ENCODE data around the gene APOM. TPM values are rescaled to one million over a fixed set of nuclear protein-coding genes. Genes with fewer than 3 reads are reported as not detected.

The APOM gene
- total RNA-seq, 1 donor from 2014 or later = 1.6 TPM

DNA sequence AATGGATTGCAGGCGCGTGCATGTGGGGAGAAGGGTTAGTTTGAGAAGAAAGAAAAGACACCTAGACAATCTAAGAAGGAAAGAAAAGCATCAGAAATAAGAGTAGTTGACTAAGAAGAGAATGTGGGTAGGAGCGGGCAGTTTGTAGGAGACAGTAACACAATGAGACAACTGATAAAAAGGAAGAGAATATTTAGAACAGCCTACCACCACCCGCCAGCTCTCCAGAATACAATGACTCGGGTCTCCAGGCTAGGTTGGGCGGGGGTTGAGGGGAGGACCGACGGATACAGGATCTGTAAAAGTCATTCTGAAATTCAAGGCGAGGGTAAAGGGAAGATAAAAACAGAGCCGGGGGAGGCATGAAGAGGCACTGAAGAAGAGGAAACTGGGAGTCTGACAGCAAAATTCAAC lies 46.7 kb downstream of the APOM start:
- H3K4me3 ChIP-seq = peak overlapping the region; percentile 81
- no peaks in the 10 kb centered on the region for H3K27me3 ChIP-seq (ENCODE audit: low read depth)
- H3K36me3 ChIP-seq = peaks cover 36% of the 10 kb centered on the region
- intact Hi-C loops (cut with DNase I) = no loop called here
- ATAC-seq = peak in 1 of 2 donors; percentile 8
- DNase-seq = no peak
- peak overlapping the region; percentile 98 for H3K27ac ChIP-seq
- TF ChIP-seq, protein P1, sequence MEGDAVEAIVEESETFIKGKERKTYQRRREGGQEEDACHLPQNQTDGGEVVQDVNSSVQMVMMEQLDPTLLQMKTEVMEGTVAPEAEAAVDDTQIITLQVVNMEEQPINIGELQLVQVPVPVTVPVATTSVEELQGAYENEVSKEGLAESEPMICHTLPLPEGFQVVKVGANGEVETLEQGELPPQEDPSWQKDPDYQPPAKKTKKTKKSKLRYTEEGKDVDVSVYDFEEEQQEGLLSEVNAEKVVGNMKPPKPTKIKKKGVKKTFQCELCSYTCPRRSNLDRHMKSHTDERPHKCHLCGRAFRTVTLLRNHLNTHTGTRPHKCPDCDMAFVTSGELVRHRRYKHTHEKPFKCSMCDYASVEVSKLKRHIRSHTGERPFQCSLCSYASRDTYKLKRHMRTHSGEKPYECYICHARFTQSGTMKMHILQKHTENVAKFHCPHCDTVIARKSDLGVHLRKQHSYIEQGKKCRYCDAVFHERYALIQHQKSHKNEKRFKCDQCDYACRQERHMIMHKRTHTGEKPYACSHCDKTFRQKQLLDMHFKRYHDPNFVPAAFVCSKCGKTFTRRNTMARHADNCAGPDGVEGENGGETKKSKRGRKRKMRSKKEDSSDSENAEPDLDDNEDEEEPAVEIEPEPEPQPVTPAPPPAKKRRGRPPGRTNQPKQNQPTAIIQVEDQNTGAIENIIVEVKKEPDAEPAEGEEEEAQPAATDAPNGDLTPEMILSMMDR (IDR thresholded peaks at IDR 0.05) = no peak
- peaks cover 30% of the 10 kb centered on the region for H3K4me1 ChIP-seq
- H3K9me3 ChIP-seq = no peaks in the 10 kb centered on the region

DNA sequence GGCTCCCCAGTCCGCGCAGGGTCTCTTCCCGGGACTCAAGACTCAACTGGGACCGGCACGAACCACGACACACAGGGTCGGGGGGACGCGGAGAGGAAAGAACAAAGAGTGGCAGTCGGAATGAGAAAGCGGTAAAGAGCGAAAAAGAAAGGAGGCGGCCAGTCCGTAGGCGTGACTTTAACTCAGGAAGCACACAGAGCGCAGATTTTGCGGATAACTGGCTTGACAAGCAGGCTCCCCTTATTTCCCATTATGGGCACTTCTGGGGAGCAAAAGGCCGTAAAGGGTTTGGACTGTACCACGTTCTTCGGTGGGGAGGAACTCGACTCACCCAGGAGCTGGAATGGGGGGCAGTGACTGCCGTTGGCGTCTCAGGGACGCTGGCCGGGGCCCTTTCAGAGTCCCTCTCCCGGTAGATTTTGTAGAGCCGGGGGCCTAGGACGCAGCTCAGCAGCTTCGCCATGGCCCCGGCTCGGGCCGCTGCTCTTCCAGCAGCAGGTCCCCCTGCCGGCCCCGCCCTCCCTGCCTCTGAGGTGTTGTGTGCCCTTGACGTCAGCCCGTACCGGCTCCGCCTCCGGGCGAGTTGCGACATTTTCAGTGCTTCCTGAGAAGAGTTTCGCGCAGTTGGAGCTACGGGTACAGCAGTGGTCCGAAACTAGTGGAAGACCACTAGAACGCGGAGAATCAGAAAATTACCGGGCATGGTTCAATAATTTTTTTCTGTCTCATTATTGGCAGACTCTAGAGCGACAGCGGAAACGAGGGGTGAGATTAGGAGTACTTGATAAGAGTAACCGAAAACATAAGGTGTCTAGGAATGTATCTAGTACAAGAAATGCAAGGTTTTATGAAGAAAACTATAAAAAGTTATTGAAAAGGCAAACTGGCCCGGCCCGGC lies 47.4 kb downstream of the APOM start, which contains the start of gene ABHD16A:
Gene ABHD16A (minus strand): TSS at position 506 of the 898 bp plus-strand sequence. CDS start 43 bp downstream, at position 463.
- no peaks in the 10 kb centered on the region for H3K9me3 ChIP-seq
- DNase-seq = peak; percentile 100
- H3K4me3 ChIP-seq = peak within 1 kb of the TSS; percentile 81
- intact Hi-C loops (cut with DNase I) = no loop called here
- peaks cover 25% of the 10 kb centered on the region for H3K4me1 ChIP-seq
- TF ChIP-seq, protein P1 (IDR thresholded peaks at IDR 0.05) = no peak
- peak; percentile 98 to 99 for ATAC-seq
- peak within 1 kb of the TSS; percentile 98 for H3K27ac ChIP-seq
- peaks cover 29% of the 10 kb centered on the region for H3K36me3 ChIP-seq
- H3K27me3 ChIP-seq (ENCODE audit: low read depth) = no peaks in the 10 kb centered on the region

DNA sequence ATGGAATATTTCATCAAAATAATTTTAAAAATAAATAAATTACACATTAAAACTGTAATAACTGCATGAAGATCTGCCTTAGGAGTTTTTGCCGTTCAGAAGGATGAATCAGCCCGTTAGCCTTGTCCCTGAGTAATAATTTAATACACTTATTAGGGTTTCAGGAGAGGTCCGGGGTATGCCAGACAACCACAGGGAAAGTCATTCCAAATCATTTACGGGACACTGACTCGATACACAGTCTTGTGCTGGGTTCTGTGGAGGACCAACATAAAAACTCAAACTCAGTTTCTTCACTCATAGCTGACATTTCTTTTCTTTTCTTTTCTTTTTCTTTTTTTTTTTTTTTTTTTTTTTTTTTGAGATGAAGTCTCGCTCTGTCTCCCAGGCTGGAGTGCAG lies 50.2 kb downstream of the APOM start:
- intact Hi-C loops (cut with DNase I) = no loop called here
- Histone ChIP-seq H3K4me1 (peaks cover 22% of the 10 kb centered on the region), H3K36me3 (peaks cover under 1% of the 10 kb centered on the region), H3K27me3 (ENCODE audit: low read depth) (no peaks in the 10 kb centered on the region), H3K27ac (no peak overlapping the region), H3K9me3 (no peaks in the 10 kb centered on the region), H3K4me3 (no peak overlapping the region)
- no peak for ATAC-seq
- TF ChIP-seq, protein P1 (IDR thresholded peaks at IDR 0.05) = no peak
- DNase-seq = no peak

DNA sequence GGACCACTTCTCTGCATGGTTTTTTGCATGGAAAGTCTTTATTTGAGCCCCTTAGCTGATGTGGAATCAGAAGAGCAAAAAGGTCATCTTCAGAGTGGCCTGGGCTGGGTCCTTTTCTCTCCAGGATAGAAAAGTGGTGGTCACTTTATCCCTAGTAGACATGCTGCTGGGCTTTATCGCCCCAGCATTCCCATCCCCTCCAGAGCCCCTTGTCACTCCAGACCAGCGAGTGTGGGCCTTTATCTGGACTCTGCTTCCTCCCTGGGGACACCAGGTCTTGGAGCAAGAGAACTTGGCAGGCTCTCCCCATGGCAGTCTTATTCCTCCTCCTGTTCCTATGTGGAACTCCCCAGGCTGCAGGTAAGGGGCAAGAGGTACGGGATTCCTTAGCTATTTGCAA lies 50.9 kb downstream of the APOM start, which contains the start of gene LY6G6F:
Gene LY6G6F (plus strand): TSS at position 268 of the 400 bp plus-strand sequence. CDS start 41 bp downstream, at position 309.
- no peak for DNase-seq
- Histone ChIP-seq H3K27ac (no peak within 1 kb of the TSS), H3K27me3 (ENCODE audit: low read depth) (no peaks in the 10 kb centered on the region), H3K36me3 (no peaks in the 10 kb centered on the region), H3K4me3 (no peak within 1 kb of the TSS), H3K9me3 (no peaks in the 10 kb centered on the region), H3K4me1 (peaks cover 20% of the 10 kb centered on the region)
- intact Hi-C loops (cut with DNase I) = no loop called here
- no peak for ATAC-seq
- TF ChIP-seq, protein P1 (IDR thresholded peaks at IDR 0.05) = no peak

DNA sequence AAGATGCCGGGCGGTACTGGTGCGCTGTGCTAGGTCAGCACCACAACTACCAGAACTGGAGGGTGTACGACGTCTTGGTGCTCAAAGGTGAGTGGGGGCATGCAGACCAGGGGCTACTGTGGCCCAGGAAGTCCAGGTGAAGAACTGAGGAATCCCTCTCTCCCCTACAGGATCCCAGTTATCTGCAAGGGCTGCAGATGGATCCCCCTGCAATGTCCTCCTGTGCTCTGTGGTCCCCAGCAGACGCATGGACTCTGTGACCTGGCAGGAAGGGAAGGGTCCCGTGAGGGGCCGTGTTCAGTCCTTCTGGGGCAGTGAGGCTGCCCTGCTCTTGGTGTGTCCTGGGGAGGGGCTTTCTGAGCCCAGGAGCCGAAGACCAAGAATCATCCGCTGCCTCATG lies 52.0 kb downstream of the APOM start:
- Histone ChIP-seq H3K9me3 (no peaks in the 10 kb centered on the region), H3K4me1 (peaks cover 14% of the 10 kb centered on the region), H3K27ac (no peak overlapping the region), H3K4me3 (no peak overlapping the region), H3K27me3 (ENCODE audit: low read depth) (no peaks in the 10 kb centered on the region), H3K36me3 (no peaks in the 10 kb centered on the region)
- no peak for ATAC-seq
- intact Hi-C loops (cut with DNase I) = no loop called here
- DNase-seq = no peak
- TF ChIP-seq, protein P1 (IDR thresholded peaks at IDR 0.05) = no peak

Small RNA genes lying within 50 kb of the gene (microRNA-seq; reads per million reads assigned to microRNA genes)
- gene MIR4646 (ENCODE audit: borderline number of aligned reads) (not detected), gene MIR6832 (ENCODE audit: borderline number of aligned reads) (not detected)

Other genes with a start within 250 kb of the APOM start
- gene MICB, start 157.7 kb upstream of the APOM start, total RNA-seq = 13.8 TPM
- gene MCCD1, start 126.9 kb upstream of the APOM start, total RNA-seq = not detected
- 265 TPM for gene DDX39B, start 113.9 kb upstream of the APOM start, total RNA-seq
- 1.6 TPM for gene ATP6V1G2, start 109.3 kb upstream of the APOM start, total RNA-seq
- gene NFKBIL1, start 108.3 kb upstream of the APOM start, total RNA-seq = 17.8 TPM
- not detected for gene LTA, start 83.6 kb upstream of the APOM start, total RNA-seq
- gene TNF, start 80.3 kb upstream of the APOM start, total RNA-seq = 4.5 TPM
- gene LTB, start 73.5 kb upstream of the APOM start, total RNA-seq = 10.0 TPM
- 127 TPM for gene LST1, start 69.6 kb upstream of the APOM start, total RNA-seq
- gene NCR3, start 62.9 kb upstream of the APOM start, total RNA-seq = 2.6 TPM
- gene AIF1, start 40.7 kb upstream of the APOM start, total RNA-seq = 109 TPM
- 133 TPM for gene PRRC2A, start 35.2 kb upstream of the APOM start, total RNA-seq
- 253 TPM for gene BAG6, start 3.2 kb upstream of the APOM start, total RNA-seq
- gene C6orf47, start 4.9 kb downstream of the APOM start, total RNA-seq = 24.7 TPM
- 15.4 TPM for gene GPANK1, start 9.1 kb downstream of the APOM start, total RNA-seq
- gene CSNK2B, start 10.2 kb downstream of the APOM start, total RNA-seq = 117 TPM
- 11.0 TPM for gene LY6G5B, start 14.1 kb downstream of the APOM start, total RNA-seq
- gene LY6G5C, start 25.2 kb downstream of the APOM start, total RNA-seq = 2.9 TPM
- 56.4 TPM for gene ABHD16A, start 47.4 kb downstream of the APOM start, total RNA-seq
- gene LY6G6F, start 51.0 kb downstream of the APOM start, total RNA-seq = 0.97 TPM
- gene LY6G6D, start 59.5 kb downstream of the APOM start, total RNA-seq = not detected
- not detected for gene LY6G6C, start 65.9 kb downstream of the APOM start, total RNA-seq
- 2.6 TPM for gene MPIG6B, start 67.5 kb downstream of the APOM start, total RNA-seq
- gene DDAH2, start 73.4 kb downstream of the APOM start, total RNA-seq = 67.0 TPM
- 310 TPM for gene CLIC1, start 80.6 kb downstream of the APOM start, total RNA-seq
- gene MSH5, start 84.1 kb downstream of the APOM start, total RNA-seq = 14.9 TPM
- gene SAPCD1, start 106.8 kb downstream of the APOM start, total RNA-seq = 1.2 TPM
- 4.2 TPM for gene VWA7, start 121.4 kb downstream of the APOM start, total RNA-seq
- 44.1 TPM for gene VARS1, start 139.9 kb downstream of the APOM start, total RNA-seq
- 30.5 TPM for gene LSM2, start 151.1 kb downstream of the APOM start, total RNA-seq
- gene HSPA1L, start 159.4 kb downstream of the APOM start, total RNA-seq = 2.5 TPM
- gene HSPA1A, start 159.6 kb downstream of the APOM start, total RNA-seq = 230 TPM
- 122 TPM for gene HSPA1B, start 171.8 kb downstream of the APOM start, total RNA-seq
- 70.5 TPM for gene NEU1, start 206.9 kb downstream of the APOM start, total RNA-seq
- gene SLC44A4, start 223.1 kb downstream of the APOM start, total RNA-seq = 53.7 TPM
- gene EHMT2, start 241.8 kb downstream of the APOM start, total RNA-seq = 46.0 TPM
- gene ZBTB12, start 246.2 kb downstream of the APOM start, total RNA-seq = 5.1 TPM